Measurements from ENCODE around the gene CNTF. TPM values are rescaled to one million over a fixed set of nuclear protein-coding genes. Genes with fewer than 3 reads are reported as not detected.

The CNTF gene
- total RNA-seq, 3 donors from 2014 or later: 2.0 to 2.6 (median 2.5) TPM

DNA sequence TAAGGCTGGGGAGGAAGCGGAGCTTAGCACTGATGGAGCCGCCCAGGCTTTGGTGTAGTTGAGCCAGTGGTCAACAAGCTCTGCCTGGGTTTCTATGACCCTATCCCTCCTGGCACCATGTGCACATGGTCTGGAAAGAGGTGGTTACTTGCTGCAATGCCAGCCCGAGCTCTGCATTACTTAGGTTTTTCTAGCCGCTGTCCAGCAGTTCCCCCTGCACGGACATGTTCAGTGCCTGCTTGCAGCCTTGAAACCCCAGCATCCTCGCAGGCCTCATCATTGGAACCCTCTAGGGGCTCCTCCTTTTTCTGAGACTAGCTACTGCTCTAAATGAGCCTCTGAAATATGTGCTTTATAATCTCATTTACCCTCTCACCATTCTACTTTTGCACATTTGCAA lies 16.6 kb downstream of the CNTF start:
- intact Hi-C loops (cut with DNase I, micrococcal nuclease): no loop called here

DNA sequence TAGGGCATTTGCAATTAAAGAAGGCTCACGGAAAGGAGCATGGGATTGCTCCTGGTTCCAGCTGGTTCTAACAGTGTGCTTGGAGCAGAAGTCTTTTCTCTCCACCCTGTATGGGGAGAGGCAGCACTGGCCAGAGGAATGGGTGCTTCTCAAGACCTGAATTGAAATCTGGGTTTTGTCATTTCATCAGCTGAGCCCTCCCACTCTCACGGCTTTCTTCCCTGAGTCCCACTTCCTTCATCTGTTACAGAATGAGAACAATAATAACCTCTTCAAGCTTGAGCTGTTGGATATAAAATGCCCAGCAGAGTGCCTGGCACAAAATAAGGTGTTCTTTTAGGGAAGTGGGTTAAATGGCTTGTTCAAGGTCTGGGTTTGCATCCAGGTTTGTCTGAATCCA lies 17.2 kb downstream of the CNTF start:
- no peaks in the 10 kb centered on the region for H3K9me3 ChIP-seq
- no peaks in the 10 kb centered on the region for H3K36me3 ChIP-seq (ENCODE audit: low read depth)
- DNase-seq (no peak), ATAC-seq (no peak)
- no peak overlapping the region for H3K4me3 ChIP-seq
- TF ChIP-seq, protein P1, sequence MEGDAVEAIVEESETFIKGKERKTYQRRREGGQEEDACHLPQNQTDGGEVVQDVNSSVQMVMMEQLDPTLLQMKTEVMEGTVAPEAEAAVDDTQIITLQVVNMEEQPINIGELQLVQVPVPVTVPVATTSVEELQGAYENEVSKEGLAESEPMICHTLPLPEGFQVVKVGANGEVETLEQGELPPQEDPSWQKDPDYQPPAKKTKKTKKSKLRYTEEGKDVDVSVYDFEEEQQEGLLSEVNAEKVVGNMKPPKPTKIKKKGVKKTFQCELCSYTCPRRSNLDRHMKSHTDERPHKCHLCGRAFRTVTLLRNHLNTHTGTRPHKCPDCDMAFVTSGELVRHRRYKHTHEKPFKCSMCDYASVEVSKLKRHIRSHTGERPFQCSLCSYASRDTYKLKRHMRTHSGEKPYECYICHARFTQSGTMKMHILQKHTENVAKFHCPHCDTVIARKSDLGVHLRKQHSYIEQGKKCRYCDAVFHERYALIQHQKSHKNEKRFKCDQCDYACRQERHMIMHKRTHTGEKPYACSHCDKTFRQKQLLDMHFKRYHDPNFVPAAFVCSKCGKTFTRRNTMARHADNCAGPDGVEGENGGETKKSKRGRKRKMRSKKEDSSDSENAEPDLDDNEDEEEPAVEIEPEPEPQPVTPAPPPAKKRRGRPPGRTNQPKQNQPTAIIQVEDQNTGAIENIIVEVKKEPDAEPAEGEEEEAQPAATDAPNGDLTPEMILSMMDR (IDR thresholded peaks at IDR 0.05): no peak
- intact Hi-C loops (cut with DNase I, micrococcal nuclease): no loop called here
- peaks cover 24% of the 10 kb centered on the region for H3K4me1 ChIP-seq (ENCODE audit: low read depth)

More for the DNA sequence above, 16.6 kb downstream of the CNTF start:
- H3K4me1 ChIP-seq (ENCODE audit: low read depth): peaks cover 24% of the 10 kb centered on the region
- no peaks in the 10 kb centered on the region for H3K9me3 ChIP-seq
- no peaks in the 10 kb centered on the region for H3K36me3 ChIP-seq (ENCODE audit: low read depth)
- ATAC-seq (no peak), DNase-seq (no peak)
- H3K4me3 ChIP-seq: no peak overlapping the region
- TF ChIP-seq, protein P1 (IDR thresholded peaks at IDR 0.05): no peak

DNA sequence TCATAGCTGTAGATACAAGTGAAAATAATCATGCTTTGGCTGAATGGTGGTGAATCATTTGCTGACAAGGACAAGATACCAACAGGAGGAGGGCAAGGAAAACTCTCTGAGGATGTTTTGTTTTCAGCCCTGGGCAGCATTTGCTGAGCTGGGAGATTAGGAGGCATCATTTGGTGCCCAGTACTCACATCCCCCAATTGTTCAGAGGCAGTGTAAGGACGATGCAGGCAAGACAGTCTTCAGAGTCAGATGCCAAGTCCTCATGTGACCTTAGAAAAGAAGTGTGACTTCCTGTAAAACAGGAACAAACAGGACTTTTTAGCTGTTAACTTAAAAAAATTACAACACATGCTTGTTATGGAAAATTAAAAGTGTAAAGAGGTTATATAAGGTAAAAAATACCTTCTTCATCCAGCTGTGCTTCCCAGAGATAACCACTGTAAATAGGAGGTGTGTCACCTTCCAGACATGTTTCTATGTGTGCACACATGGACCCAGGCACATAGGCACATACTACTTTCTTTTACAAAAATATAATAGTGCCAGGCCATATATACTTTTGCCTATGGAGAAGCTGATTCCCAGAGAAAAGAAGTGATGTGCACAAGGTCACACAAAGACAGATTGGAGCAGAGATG lies 18.0 kb downstream of the CNTF start:
- TF ChIP-seq, protein P1 (IDR thresholded peaks at IDR 0.05): no peak
- Histone ChIP-seq H3K4me3 (no peak overlapping the region), H3K4me1 (ENCODE audit: low read depth) (peaks cover 24% of the 10 kb centered on the region), H3K9me3 (peaks cover 5% of the 10 kb centered on the region), H3K36me3 (ENCODE audit: low read depth) (no peaks in the 10 kb centered on the region)
- DNase-seq: no peak
- intact Hi-C loops (cut with DNase I, micrococcal nuclease): no loop called here
- peak; percentile 32 for ATAC-seq

DNA sequence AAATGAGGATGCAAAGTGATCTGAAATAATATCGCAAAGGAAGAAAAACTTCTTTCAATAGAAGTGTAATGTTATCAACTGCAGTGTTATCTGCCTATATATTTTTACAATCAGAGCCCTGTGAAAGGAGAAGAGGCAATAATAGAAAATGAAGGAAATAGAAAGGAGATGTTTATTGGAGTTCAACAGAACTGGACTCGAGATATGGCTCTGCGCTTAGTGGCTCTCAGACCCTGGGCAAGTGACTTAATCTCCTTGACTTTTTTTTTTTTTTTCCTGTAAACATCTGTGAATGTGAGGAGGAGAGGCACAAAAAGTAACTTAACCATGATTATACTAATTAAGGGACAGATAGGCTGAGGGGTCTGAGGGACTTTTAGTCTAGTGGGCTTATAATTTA lies 18.9 kb downstream of the CNTF start:
- TF ChIP-seq, protein P1 (IDR thresholded peaks at IDR 0.05): no peak
- no peak for DNase-seq
- no peak overlapping the region for H3K4me3 ChIP-seq
- H3K4me1 ChIP-seq (ENCODE audit: low read depth): peaks cover 24% of the 10 kb centered on the region
- H3K36me3 ChIP-seq (ENCODE audit: low read depth): no peaks in the 10 kb centered on the region
- intact Hi-C loops (cut with DNase I, micrococcal nuclease): no loop called here
- ATAC-seq: peak; percentile 85
- peaks cover 9% of the 10 kb centered on the region for H3K9me3 ChIP-seq

DNA sequence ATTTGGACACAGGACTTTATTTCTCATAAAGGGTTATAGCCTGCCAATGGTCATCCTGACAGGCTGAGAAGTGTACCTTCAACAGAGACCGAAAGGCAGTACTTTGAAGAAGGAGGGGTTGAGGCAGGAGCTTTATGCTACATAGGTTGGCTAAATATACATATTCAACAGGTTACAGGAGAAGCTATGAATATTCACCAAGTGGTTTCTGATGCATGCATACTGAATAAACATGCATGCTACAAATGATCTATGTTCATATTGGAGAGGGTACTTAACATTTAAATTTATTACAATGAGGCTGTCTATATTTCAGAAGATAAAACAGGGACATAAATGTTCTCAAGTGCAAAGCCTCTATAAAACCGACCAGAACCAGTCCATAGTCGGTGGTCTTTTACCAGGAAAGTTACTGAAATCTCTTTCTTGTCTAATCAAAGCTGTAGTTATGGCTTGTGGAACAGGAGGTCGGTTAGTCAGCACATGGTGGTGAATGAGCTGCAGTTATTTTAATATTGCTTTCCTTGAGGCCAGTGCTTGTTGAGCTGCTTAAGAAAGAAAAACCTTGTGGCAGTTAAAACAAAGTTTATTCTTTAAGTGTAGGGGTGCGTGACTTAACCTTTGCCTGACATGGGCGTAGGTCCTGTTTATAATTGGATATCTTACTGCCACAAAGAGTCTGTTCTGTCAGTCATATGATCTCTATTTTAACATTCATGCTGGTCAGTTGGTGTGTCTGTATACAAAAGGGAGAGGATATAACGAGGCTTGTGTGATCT lies 19.5 kb downstream of the CNTF start:
- H3K9me3 ChIP-seq: peaks cover 9% of the 10 kb centered on the region
- H3K36me3 ChIP-seq (ENCODE audit: low read depth): no peaks in the 10 kb centered on the region
- TF ChIP-seq, protein P1 (IDR thresholded peaks at IDR 0.05): no peak
- DNase-seq: peak in 1 of 3 donors; percentile 36
- peaks cover 24% of the 10 kb centered on the region for H3K4me1 ChIP-seq (ENCODE audit: low read depth)
- H3K4me3 ChIP-seq: no peak overlapping the region
- intact Hi-C loops (cut with DNase I, micrococcal nuclease): no loop called here
- peak; percentile 74 for ATAC-seq
